ENCODE results near the gene RGS19.

RGS19 gene

GRCh38 chr20:64116016-64116415 is 36.7 kb upstream of the RGS19 start:
- Histone ChIP-seq H3K4me1 (peaks cover 19 to 51% (median 43%) of the 10 kb centered on the region in 10 experiments), H3K27ac (no peak overlapping the region), H4K20me1 (peaks cover 0 to 29% (median 0%) of the 10 kb centered on the region in 11 experiments; a peak in 5 of 22 replicates)

GRCh38 chr20:64115171-64115911 is 36.0 kb upstream of the RGS19 start:
- H3K27ac ChIP-seq, result no peak overlapping the region
- peaks cover 0 to 7% (median 0%) of the 10 kb centered on the region in 11 experiments; a peak in 3 of 22 replicates for H3K27me3 ChIP-seq
- H4K20me1 ChIP-seq, result peaks cover 0 to 29% (median 0%) of the 10 kb centered on the region in 11 experiments; a peak in 5 of 22 replicates
- no peak overlapping the region for H3K4me3 ChIP-seq
- H3K4me2 ChIP-seq, result no peak overlapping the region
- no peaks in the 10 kb centered on the region for H3K36me3 ChIP-seq
- H3K9me3 ChIP-seq (replicated peaks in 1 of 11), result no peaks in the 10 kb centered on the region
- no peak for TF ChIP-seq Cebpa-rat (IDR thresholded peaks at IDR 0.05)
- H3K4me1 ChIP-seq, result peaks cover 19 to 52% (median 43%) of the 10 kb centered on the region in 10 experiments
- no peak overlapping the region for H3K9ac ChIP-seq

More at GRCh38 chr20:64116016-64116415, 36.7 kb upstream of the RGS19 start:
- Histone ChIP-seq H3K27me3 (peaks cover 0 to 7% (median 0%) of the 10 kb centered on the region in 11 experiments; a peak in 3 of 22 replicates), H3K4me2 (no peak overlapping the region), H3K36me3 (no peaks in the 10 kb centered on the region), H3K9ac (no peak overlapping the region), H3K9me3 (replicated peaks in 1 of 11) (no peaks in the 10 kb centered on the region), H3K4me3 (no peak overlapping the region)
- TF ChIP-seq Cebpa-rat (IDR thresholded peaks at IDR 0.05), result no peak

GRCh38 chr20:64114356-64114971 is 35.1 kb upstream of the RGS19 start:
- Histone ChIP-seq H3K4me1 (peaks cover 15 to 52% (median 43%) of the 10 kb centered on the region in 10 experiments), H3K9ac (no peak overlapping the region), H3K36me3 (no peaks in the 10 kb centered on the region), H3K27ac (no peak overlapping the region), H3K4me2 (peak overlapping the region in 2 of 11 experiments; percentile 89 to 92; a peak in 3 of 22 replicates), H3K4me3 (no peak overlapping the region), H4K20me1 (peaks cover 0 to 29% (median 0%) of the 10 kb centered on the region in 11 experiments; a peak in 6 of 22 replicates), H3K27me3 (peaks cover 0 to 7% (median 0%) of the 10 kb centered on the region in 11 experiments; a peak in 3 of 22 replicates), H3K9me3 (replicated peaks in 1 of 11) (no peaks in the 10 kb centered on the region)
- TF ChIP-seq Cebpa-rat (IDR thresholded peaks at IDR 0.05), result no peak

GRCh38 chr20:64113796-64114355 is 34.6 kb upstream of the RGS19 start:
- peak overlapping the region in 7 of 11 experiments; percentile 80 to 94 (median 89); a peak in 13 of 22 replicates for H3K4me2 ChIP-seq
- no peak overlapping the region for H3K9ac ChIP-seq
- peaks cover 15 to 56% (median 47%) of the 10 kb centered on the region in 10 experiments for H3K4me1 ChIP-seq
- no peaks in the 10 kb centered on the region for H3K9me3 ChIP-seq (replicated peaks in 1 of 11)
- no peak overlapping the region for H3K27ac ChIP-seq
- peaks cover 0 to 7% (median 0%) of the 10 kb centered on the region in 11 experiments; a peak in 3 of 22 replicates for H3K27me3 ChIP-seq
- TF ChIP-seq Cebpa-rat (IDR thresholded peaks at IDR 0.05), result no peak
- peaks cover 0 to 29% (median 0%) of the 10 kb centered on the region in 11 experiments; a peak in 7 of 22 replicates for H4K20me1 ChIP-seq
- no peaks in the 10 kb centered on the region for H3K36me3 ChIP-seq
- H3K4me3 ChIP-seq, result no peak overlapping the region

- Histone ChIP-seq H3K27me3 (peaks cover 0 to 7% (median 0%) of the 10 kb centered on the region in 11 experiments; a peak in 3 of 22 replicates), H3K4me1 (peaks cover 18 to 60% (median 51%) of the 10 kb centered on the region in 10 experiments)
- no peak for TF ChIP-seq Cebpa-rat (IDR thresholded peaks at IDR 0.05)
Measured at GRCh38 chr20:64113444-64113775, 34.1 kb upstream of the RGS19 start.

GRCh38 chr20:64112691-64113443 is 33.5 kb upstream of the RGS19 start:
- Histone ChIP-seq H3K9me3 (replicated peaks in 1 of 11) (no peaks in the 10 kb centered on the region), H3K27me3 (peaks cover 0 to 7% (median 0%) of the 10 kb centered on the region in 11 experiments; a peak in 3 of 22 replicates), H3K27ac (peak overlapping the region in 6 of 11 experiments; percentile 9 to 52 (median 42); a peak in 6 of 22 replicates)

More at GRCh38 chr20:64113444-64113775, 34.1 kb upstream of the RGS19 start:
- Histone ChIP-seq H3K27ac (no peak overlapping the region), H3K36me3 (no peaks in the 10 kb centered on the region), H4K20me1 (peaks cover 0 to 29% (median 0%) of the 10 kb centered on the region in 11 experiments; a peak in 7 of 22 replicates), H3K4me2 (peak overlapping the region in 10 of 11 experiments; percentile 42 to 94 (median 87); a peak in 17 of 22 replicates), H3K9me3 (replicated peaks in 1 of 11) (no peaks in the 10 kb centered on the region), H3K9ac (peak overlapping the region in 1 of 11 experiments; percentile 25; a peak in 2 of 22 replicates), H3K4me3 (no peak overlapping the region)

GRCh38 chr20:64111841-64112641 is 32.7 kb upstream of the RGS19 start:
- Histone ChIP-seq H3K27ac (peak overlapping the region in 6 of 11 experiments; percentile 9 to 52 (median 42); a peak in 9 of 22 replicates), H3K4me2 (peak overlapping the region; percentile 42 to 94 (median 85))

More at GRCh38 chr20:64112691-64113443, 33.5 kb upstream of the RGS19 start:
- H3K9ac ChIP-seq, result peak overlapping the region in 8 of 11 experiments; percentile 15 to 51 (median 32); a peak in 10 of 22 replicates
- H3K36me3 ChIP-seq, result no peaks in the 10 kb centered on the region
- peaks cover 24 to 66% (median 57%) of the 10 kb centered on the region in 10 experiments for H3K4me1 ChIP-seq
- no peak overlapping the region for H3K4me3 ChIP-seq
- H4K20me1 ChIP-seq, result peaks cover 0 to 29% (median 0%) of the 10 kb centered on the region in 11 experiments; a peak in 7 of 22 replicates
- no peak for TF ChIP-seq Cebpa-rat (IDR thresholded peaks at IDR 0.05)
- H3K4me2 ChIP-seq, result peak overlapping the region; percentile 42 to 94 (median 85)

More at GRCh38 chr20:64111841-64112641, 32.7 kb upstream of the RGS19 start:
- Histone ChIP-seq H3K4me3 (no peak overlapping the region), H3K27me3 (peaks cover 0 to 7% (median 0%) of the 10 kb centered on the region in 11 experiments; a peak in 3 of 22 replicates), H3K4me1 (peaks cover 32 to 74% (median 65%) of the 10 kb centered on the region in 10 experiments), H3K9me3 (replicated peaks in 1 of 11) (no peaks in the 10 kb centered on the region), H4K20me1 (peaks cover 0 to 35% (median 0%) of the 10 kb centered on the region in 11 experiments; a peak in 7 of 22 replicates), H3K9ac (peak overlapping the region in 9 of 11 experiments; percentile 15 to 51 (median 25); a peak in 10 of 22 replicates), H3K36me3 (no peaks in the 10 kb centered on the region)
- TF ChIP-seq Cebpa-rat (IDR thresholded peaks at IDR 0.05), result no peak
